Karpas-422 (cell line): ENCODE measurements around the gene CCNF. TPM values are rescaled to one million over a fixed set of nuclear protein-coding genes. Genes with fewer than 3 reads are reported as not detected.
"Not testable (repeated sequence)": the region's sequence is repeated elsewhere in the genome, so short reads cannot be mapped to it uniquely, and the experiment has no call there.

Experiments used
- DNase-seq: peaks from one replicate; pipeline ENCODE4 v3.0.0-alpha.2; 2015
- H2AFZ ChIP-seq: fragments of 200-600 bp; sonication (generic); 2 replicates; pipeline ENCODE4 v1.6.1; 2014; ENCODE audit warnings: antibody characterized with exemption, low read length, mixed read lengths
- H3K27ac ChIP-seq: fragments of 200-600 bp; sonication (generic); 2 replicates; pipeline ENCODE4 v1.5.1; 2014; ENCODE audit warnings: mild to moderate bottlenecking, low read length, moderate library complexity
- H3K27me3 ChIP-seq: fragments of 200-600 bp; sonication (generic); 2 replicates; pipeline ENCODE4 v1.6.1; 2014; ENCODE audit warnings: low read length, mixed read lengths
- H3K36me3 ChIP-seq: fragments of 200-600 bp; sonication (generic); 2 replicates; pipeline ENCODE4 v1.6.1; 2014; ENCODE audit warnings: low read length, mixed read lengths; ENCODE audit not compliant: insufficient read depth
- H3K4me1 ChIP-seq: fragments of 200-600 bp; sonication (generic); 2 replicates; pipeline ENCODE4 v1.6.1; 2014; ENCODE audit warnings: mild to moderate bottlenecking, low read length, mixed read lengths
- H3K4me2 ChIP-seq: fragments of 200-600 bp; sonication (generic); 2 replicates; pipeline ENCODE4 v1.6.1; 2014; ENCODE audit warnings: low read length, low read depth, mild to moderate bottlenecking; ENCODE audit not compliant: poor library complexity, severe bottlenecking
- H3K4me3 ChIP-seq: fragments of 200-600 bp; sonication (generic); 2 replicates; pipeline ENCODE4 v1.5.1; 2014; ENCODE audit warnings: mild to moderate bottlenecking, antibody characterized with exemption, low read length, mixed read lengths
- H3K79me2 ChIP-seq: fragments of 200-600 bp; sonication (generic); 2 replicates; pipeline ENCODE4 v1.6.1; 2014; ENCODE audit warnings: mild to moderate bottlenecking, low read length, mixed read lengths
- H3K9ac ChIP-seq: fragments of 200-600 bp; sonication (generic); 2 replicates; pipeline ENCODE4 v1.6.0; 2014; ENCODE audit warnings: low read length
- H3K9me2 ChIP-seq: fragments of 200-600 bp; sonication (generic), shearing (Covaris generic); replicated peaks from 2 replicates; pipeline ENCODE4 v1.6.0; 2014; ENCODE audit warnings: mild to moderate bottlenecking, low read length, moderate library complexity; ENCODE audit not compliant: insufficient read depth
- H3K9me3 ChIP-seq: fragments of 300-700, 200-600 bp; sonication (generic); 2 replicates; pipeline ENCODE4 v1.6.1; 2014; ENCODE audit warnings: low read length, mixed read lengths
- H4K20me1 ChIP-seq: fragments of 200-600 bp; sonication (generic); 2 replicates; pipeline ENCODE4 v1.6.1; 2014; ENCODE audit warnings: mild to moderate bottlenecking, antibody characterized with exemption, low read length, low read depth; ENCODE audit not compliant: insufficient read depth
- total RNA-seq: library from RNA; depleted of rRNA; stranded (reverse); fragments of >200 nt; shearing (Covaris generic); gene quantifications from 2 replicates; pipeline ENCODE4 v1.2.3, GENCODE V29; 2014; ENCODE audit warnings: low replicate concordance; rRNA removed

The CCNF gene, protein sequence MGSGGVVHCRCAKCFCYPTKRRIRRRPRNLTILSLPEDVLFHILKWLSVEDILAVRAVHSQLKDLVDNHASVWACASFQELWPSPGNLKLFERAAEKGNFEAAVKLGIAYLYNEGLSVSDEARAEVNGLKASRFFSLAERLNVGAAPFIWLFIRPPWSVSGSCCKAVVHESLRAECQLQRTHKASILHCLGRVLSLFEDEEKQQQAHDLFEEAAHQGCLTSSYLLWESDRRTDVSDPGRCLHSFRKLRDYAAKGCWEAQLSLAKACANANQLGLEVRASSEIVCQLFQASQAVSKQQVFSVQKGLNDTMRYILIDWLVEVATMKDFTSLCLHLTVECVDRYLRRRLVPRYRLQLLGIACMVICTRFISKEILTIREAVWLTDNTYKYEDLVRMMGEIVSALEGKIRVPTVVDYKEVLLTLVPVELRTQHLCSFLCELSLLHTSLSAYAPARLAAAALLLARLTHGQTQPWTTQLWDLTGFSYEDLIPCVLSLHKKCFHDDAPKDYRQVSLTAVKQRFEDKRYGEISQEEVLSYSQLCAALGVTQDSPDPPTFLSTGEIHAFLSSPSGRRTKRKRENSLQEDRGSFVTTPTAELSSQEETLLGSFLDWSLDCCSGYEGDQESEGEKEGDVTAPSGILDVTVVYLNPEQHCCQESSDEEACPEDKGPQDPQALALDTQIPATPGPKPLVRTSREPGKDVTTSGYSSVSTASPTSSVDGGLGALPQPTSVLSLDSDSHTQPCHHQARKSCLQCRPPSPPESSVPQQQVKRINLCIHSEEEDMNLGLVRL
- total RNA-seq = 13.5 and 15.1 TPM in 2 replicates

DNA sequence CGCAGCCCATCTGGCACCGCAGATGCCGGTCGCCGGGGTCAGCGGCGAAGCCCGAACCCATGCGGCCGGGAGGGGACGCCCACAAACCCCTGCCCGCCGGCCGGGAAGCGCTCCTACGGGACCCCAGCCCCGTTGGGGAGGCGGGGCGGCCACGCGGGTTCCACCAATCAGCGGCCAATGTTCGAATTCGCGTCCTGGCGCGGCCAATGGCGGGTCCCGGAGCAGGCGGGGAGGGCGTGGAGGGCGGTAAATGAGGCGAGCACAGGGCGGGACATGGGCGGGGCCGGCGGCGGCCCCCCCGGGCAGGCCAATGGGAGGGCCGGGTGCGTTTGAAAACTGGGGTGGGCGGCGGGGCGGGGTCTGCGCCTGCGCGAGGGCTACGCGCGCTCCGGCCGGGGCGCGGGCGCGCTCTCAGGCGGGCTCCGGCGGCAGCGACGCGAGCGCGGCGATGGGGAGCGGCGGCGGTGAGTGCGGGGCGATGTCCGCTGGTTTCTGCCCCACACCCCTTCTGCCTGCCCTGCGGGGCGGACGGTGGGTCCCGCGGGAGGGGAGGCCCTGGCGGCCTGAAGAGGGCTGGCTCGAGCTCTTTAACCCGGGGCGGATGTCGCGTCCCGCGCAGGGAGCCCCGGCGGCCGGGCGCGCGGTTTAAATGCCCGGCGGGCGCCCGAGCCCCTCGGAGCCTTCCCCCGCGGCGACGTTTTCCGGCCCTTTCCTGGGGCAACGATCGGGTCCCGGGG is at the start of gene CCNF:
Gene CCNF (plus strand): TSS at position 414 of the 737 bp plus-strand sequence. CDS start 35 bp downstream, at position 449.
- Histone ChIP-seq H4K20me1 (no peaks in the 10 kb centered on the region), H3K36me3 (peaks cover 8% of the 10 kb centered on the region), H2AFZ (peak within 1 kb of the TSS; percentile 77; the same call in 1 of the 2 replicates), H3K4me3 (peak within 1 kb of the TSS; percentile 90), H3K27ac (peak within 1 kb of the TSS; percentile 58), H3K27me3 (no peaks in the 10 kb centered on the region), H3K9me2 (no peaks in the 10 kb centered on the region), H3K4me2 (peak within 1 kb of the TSS; percentile 100), H3K9me3 (no peaks in the 10 kb centered on the region), H3K4me1 (peaks cover 21% of the 10 kb centered on the region), H3K79me2 (peaks cover 21% of the 10 kb centered on the region), H3K9ac (peak within 1 kb of the TSS; percentile 97)
- peak; percentile 98 for DNase-seq

DNA sequence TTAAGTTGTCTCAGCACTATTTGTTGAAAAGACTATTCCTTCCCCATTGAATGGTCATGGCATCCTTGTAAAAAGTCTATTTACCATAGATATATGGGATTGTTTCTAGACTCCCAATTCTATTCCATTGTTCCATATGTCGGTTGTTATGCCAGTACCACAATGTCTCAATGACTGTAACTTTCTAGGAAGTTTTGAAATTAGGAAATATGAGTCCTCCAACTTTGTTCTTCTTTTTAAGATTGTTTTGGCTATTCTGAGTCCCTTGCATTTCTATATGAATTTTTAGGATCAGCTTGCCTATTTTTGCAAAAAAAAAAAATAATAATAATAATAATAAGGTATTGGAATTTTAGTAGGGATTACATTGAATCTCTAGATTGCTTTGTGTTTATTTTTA is 45.7 kb upstream of the CCNF start:
- Histone ChIP-seq H3K4me3 (no peak overlapping the region), H3K36me3 (no peaks in the 10 kb centered on the region), H3K9me2 (no peaks in the 10 kb centered on the region), H3K4me1 (no peaks in the 10 kb centered on the region), H3K27ac (no peak overlapping the region), H3K27me3 (no peaks in the 10 kb centered on the region), H4K20me1 (no peaks in the 10 kb centered on the region), H3K9me3 (no peaks in the 10 kb centered on the region), H3K4me2 (no peak overlapping the region), H3K9ac (no peak overlapping the region), H3K79me2 (no peaks in the 10 kb centered on the region), H2AFZ (no peak overlapping the region)
- no peak for DNase-seq

DNA sequence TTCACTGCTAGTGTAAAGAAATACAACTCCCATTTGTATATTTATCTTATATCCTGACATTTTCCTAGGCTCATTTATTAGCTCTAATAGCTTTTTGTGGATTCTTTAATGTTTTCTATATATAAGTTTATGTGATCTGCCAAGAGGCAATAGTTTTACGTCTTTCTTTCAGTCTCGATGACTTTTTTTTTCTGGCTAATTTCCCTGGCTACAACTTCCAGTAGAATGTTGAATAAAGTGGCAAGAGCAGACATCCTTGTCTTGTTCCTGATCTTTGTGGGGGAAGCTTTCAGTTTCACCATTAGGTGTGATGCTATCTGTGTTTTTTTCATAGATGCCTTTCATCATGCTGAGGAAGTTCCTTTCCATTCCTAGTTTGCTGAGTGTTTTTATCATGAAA is 44.8 kb upstream of the CCNF start:
- no peaks in the 10 kb centered on the region for H3K9me3 ChIP-seq
- H3K4me1 ChIP-seq = no peaks in the 10 kb centered on the region
- no peak overlapping the region for H3K4me3 ChIP-seq
- no peaks in the 10 kb centered on the region for H3K36me3 ChIP-seq
- H2AFZ ChIP-seq = no peak overlapping the region
- no peaks in the 10 kb centered on the region for H3K27me3 ChIP-seq
- H3K79me2 ChIP-seq = no peaks in the 10 kb centered on the region
- no peak for DNase-seq
- H3K4me2 ChIP-seq = no peak overlapping the region
- H3K27ac ChIP-seq = no peak overlapping the region
- H3K9me2 ChIP-seq = no peaks in the 10 kb centered on the region
- no peak overlapping the region for H3K9ac ChIP-seq
- no peaks in the 10 kb centered on the region for H4K20me1 ChIP-seq

DNA sequence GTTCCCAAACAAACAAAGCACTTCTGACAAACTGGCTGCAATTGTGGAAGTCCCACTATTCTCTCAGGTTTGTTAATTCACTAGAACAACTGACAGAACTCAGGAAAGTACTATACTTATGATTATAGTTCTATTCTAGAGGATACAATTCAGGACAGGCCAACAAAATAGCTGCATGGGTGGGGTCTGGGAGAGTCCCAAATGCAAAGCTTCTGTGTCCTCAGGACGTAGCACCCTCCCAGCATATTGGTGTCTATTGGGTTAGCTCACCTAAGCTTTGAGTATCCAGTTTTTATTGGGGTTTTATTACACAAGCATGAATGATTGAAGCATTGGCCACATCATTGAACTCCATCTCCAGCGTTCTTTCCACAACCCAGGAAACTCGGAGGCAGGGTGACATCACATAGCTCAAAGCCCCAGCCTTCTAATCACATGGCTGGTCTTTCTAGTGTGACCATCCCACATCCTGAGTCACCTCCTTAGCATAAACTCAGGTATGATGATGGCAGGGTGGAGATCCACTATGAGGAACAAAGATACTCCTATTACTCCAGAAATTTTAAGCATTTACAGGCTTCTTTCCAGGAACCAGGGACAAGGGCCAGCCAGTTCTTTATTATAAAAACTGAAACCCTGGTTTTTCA is 43.9 kb upstream of the CCNF start:
- Histone ChIP-seq H3K9ac (no peak overlapping the region), H3K36me3 (no peaks in the 10 kb centered on the region), H3K27me3 (no peaks in the 10 kb centered on the region), H3K4me3 (no peak overlapping the region), H3K4me2 (no peak overlapping the region), H3K4me1 (no peaks in the 10 kb centered on the region), H3K9me3 (no peaks in the 10 kb centered on the region), H3K27ac (no peak overlapping the region), H3K79me2 (no peaks in the 10 kb centered on the region), H2AFZ (no peak overlapping the region), H3K9me2 (no peaks in the 10 kb centered on the region), H4K20me1 (no peaks in the 10 kb centered on the region)
- DNase-seq = no peak

DNA sequence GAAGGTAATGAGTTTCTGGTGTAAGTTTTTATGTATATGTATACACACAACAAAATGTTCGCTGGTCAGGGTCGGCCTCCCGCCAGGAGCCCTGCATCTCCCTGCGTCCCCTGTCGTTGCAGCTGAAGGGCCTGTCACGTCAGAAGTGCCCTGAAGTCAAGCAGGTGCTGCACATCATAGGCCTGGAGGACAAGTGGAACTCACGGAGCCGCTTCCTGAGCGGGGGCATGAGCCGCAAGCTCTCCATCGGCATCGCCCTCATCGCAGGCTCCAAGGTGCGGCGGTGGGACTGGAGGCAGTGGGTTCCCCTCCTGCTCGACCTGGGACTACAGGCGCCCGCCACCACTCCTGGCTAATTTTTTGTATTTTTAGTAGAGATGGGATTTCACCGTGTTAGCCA is 43.3 kb upstream of the CCNF start:
- H3K79me2 ChIP-seq, H3K27ac ChIP-seq, H3K4me2 ChIP-seq, H4K20me1 ChIP-seq, DNase-seq, H2AFZ ChIP-seq, H3K9me3 ChIP-seq, H3K9ac ChIP-seq, H3K4me1 ChIP-seq, H3K27me3 ChIP-seq, H3K4me3 ChIP-seq, H3K36me3 ChIP-seq, H3K9me2 ChIP-seq: not testable (repeated sequence)

GRCh38 chr16:2386990-2387389 is 42.3 kb upstream of the CCNF start:
- H3K9me2 ChIP-seq = no peaks in the 10 kb centered on the region
- no peaks in the 10 kb centered on the region for H4K20me1 ChIP-seq
- H3K4me2 ChIP-seq = no peak overlapping the region
- H3K9me3 ChIP-seq = no peaks in the 10 kb centered on the region
- no peak overlapping the region for H3K9ac ChIP-seq
- H3K36me3 ChIP-seq = no peaks in the 10 kb centered on the region
- no peak overlapping the region for H3K27ac ChIP-seq
- no peaks in the 10 kb centered on the region for H3K4me1 ChIP-seq
- no peak overlapping the region for H3K4me3 ChIP-seq
- H2AFZ ChIP-seq = no peak overlapping the region
- H3K79me2 ChIP-seq = no peaks in the 10 kb centered on the region
- DNase-seq = no peak
- no peaks in the 10 kb centered on the region for H3K27me3 ChIP-seq

DNA sequence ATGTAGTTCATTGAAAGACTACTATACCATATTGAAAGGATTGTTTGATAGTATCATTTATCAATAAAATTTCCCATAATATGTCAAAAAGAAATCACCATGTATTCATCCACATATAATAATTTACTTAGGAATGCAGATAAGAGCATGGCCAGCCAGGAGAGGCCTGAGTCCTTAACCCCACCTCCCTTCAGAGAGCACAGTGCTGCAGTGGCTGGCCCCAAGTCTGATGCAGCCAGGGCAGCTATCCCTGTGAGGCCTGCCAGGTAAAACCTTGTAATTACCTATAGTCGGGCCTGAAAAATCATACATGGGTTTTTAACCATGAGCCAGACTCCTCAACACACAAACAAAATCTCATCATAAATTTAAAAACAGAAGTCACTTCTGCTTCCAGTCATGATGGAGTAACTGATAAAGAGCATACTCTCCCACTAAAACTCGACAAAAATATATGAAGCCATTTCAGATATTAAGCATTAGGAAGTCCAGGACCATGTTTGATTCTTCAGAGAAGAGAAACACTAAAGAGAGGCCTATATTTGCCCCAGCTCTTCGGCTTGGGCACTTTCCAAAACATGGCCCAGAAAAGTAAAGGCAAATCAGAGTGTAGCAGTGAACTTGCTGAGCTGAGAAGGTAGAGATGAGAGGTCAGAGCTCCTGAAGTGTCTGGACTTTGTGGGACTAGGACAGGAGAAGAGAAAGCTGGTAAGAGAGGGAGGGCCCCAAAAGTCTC is 40.9 kb upstream of the CCNF start:
- Histone ChIP-seq H3K27ac (no peak overlapping the region), H3K9me3 (no peaks in the 10 kb centered on the region), H4K20me1 (no peaks in the 10 kb centered on the region), H3K36me3 (no peaks in the 10 kb centered on the region), H3K27me3 (no peaks in the 10 kb centered on the region), H2AFZ (no peak overlapping the region), H3K9ac (no peak overlapping the region), H3K4me1 (no peaks in the 10 kb centered on the region), H3K79me2 (no peaks in the 10 kb centered on the region), H3K4me2 (no peak overlapping the region), H3K4me3 (no peak overlapping the region), H3K9me2 (no peaks in the 10 kb centered on the region)
- no peak for DNase-seq
